AG20443 (cell line): ENCODE data around the gene GTPBP8.
A peak's percentile ranks its signal among the peaks of the same experiment; 100 is the strongest.

Source experiments
- DNase-seq: peaks from one replicate; pipeline ENCODE4 v3.0.0; 2012; ENCODE audit warnings: low spot score, mixed read lengths

Gene GTPBP8

GRCh38 chr3:112990672-112991602 lies at the start of gene GTPBP8:
Gene GTPBP8, plus strand, starts transcription at chr3:112990984. Its CDS starts 16 bp downstream, at chr3:112991000.
- DNase-seq = peak; percentile 96

DNA sequence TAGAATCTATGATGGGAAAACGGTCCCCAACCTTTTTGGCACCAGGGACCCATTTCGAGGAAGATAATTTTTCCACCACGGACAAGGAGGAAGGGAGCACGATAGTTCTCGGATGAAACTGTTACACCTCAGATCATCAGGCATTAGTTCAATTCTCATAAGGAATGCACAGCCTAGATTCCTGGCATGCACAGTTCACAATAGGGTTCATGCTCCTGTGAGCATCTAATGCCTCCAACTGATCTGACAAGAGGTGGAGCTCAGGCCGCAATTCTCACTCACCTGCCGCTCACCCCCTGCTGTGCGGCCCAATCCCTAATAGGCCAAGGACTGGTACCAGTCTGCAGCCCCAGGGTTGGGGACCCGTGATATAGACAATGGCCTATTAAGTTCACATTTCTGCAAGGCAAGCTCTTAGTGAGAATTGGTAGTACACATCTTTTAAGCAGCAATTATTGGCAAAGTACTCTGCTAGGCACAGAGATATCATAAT lies 42.4 kb upstream of the GTPBP8 start:
- DNase-seq = no peak

DNA sequence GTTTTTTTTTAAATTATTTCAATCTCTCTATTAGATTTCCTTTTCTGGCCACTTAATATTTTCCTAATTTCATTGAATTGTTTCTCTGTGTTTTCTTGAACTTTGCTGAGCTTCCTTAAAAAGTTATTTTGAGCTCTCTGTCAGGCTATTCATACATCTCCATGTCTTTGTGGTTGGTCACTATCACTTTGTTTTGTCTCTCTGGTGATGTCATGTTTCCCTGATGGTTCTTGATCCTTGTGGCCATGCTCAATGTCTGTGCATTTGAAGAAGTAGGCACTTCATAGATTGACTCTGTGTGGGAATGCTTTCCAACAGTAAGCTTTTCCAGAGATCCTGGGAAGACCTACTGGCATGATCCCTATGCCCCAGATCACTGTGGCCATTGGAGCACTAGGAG lies 34.4 kb upstream of the GTPBP8 start:
- DNase-seq = no peak

GRCh38 chr3:112958811-112959560 lies 31.8 kb upstream of the GTPBP8 start:
- no peak for DNase-seq

GRCh38 chr3:112963683-112964082 lies 27.1 kb upstream of the GTPBP8 start:
- DNase-seq = no peak

DNA sequence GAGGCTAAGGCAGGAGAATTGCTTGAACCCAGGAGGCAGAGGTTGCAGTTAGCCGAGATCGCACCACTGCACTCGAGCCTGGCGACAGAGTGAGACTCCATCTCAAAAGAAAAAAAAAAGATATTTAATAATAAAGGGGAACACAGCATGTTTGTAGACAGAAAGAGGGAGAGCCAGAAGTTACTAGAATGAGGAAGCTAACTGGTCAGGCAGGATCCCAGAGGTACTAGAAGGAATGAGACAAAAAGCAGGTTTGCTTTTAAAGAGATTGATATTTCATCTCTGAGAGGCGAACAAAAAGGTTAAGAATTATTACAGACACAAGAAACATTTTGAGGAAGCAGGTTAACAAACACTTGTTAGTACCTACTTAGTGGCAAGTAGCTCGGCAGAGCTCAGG lies 25.1 kb upstream of the GTPBP8 start:
- DNase-seq = no peak

DNA sequence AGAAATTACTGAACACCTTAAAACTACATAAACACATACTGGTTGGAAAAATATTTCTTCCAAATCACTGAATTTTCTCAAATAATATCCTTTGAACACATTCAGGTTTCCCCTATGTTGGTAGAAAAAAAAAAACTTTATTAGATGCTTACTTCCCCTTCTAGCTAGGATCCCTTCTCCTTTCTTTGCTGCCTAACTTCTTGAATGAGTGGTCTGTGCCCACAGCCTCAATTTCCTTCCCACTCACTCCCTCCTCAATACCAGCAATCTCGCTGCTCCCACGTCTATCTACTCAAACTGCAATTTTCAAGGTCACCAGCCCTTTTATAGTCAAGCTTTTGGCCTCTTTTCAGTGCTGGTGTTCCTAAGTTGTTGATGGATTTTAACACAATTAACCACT lies 24.2 kb upstream of the GTPBP8 start:
- no peak for DNase-seq

GRCh38 chr3:112967425-112967824 lies 23.4 kb upstream of the GTPBP8 start:
- no peak for DNase-seq

DNA sequence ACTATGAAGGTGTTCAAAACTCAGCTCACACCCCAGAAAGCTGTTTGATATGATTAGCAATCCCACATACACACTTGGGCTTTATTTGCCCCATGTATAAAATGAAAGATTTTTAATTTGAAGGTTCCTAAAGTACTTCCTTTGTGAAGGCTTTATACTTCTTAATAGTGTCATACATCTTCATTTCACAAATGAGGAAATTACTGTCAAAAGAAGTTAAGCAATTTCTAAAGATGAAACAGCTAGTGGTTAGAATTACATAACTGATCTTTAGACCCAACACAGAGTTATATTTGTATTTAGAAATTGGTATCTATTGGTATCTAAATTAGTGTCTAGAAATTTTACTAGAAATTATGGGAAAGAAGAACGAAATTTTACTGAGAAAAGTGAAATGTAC lies 23.0 kb upstream of the GTPBP8 start:
- no peak for DNase-seq

GRCh38 chr3:112972158-112972557 lies 18.6 kb upstream of the GTPBP8 start:
- no peak for DNase-seq

DNA sequence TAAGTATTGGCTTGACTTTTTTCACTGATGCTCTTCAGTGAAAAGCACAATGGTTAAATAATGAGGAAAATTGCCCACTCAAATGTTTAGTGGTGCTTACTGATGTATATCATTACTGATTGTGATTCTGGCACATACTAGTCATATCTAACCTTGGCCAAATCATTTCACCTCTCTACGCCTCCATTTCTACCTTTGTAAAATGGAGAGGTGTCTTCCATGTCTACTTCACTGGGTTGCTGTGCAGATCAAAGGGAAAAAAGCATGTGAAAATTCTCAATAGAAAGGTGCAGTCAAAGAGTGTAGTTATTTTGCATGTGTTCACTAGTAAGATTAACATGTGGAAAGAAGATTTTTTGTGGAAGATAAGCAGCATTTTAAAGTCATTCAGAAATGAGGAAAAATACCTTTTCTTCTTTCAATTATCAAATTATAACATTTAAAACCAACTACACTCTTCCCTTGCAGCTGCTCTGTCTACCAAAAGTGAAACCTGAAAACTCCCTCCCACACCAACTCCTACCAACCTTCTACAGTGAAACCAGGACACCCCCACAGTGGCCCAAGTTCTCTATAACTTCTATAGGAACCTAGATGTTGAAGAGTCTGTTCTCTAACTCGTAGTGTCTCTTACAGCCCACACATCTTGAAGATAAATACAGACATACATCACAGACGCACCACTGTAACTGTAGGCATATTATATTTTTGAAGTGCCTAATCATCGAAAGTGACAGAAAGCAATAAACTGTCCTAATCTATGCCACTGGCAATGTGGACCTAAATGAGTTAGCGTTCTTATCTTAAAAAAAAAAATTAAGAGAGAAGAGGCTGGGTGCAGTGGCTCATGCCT lies 17.2 kb upstream of the GTPBP8 start:
- DNase-seq = no peak

DNA sequence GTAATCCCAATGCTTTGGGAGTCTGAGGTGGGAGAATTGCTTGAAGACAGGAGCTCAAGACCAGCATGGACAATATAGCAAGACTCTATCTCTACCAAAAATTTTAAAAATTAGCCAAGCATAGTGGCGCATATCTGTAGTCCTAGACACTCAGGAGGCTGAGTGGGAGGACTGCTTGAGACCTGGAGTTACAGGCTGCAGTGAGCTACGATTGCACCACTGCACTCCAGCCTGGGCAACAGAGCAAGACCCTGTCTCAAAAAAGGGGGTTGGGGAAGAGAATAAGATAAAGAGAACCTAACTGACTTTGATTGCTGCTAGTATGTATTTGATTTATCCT lies 16.6 kb upstream of the GTPBP8 start:
- no peak for DNase-seq

GRCh38 chr3:112974894-112975293 lies 15.9 kb upstream of the GTPBP8 start, which contains the start of gene CD200R1:
Gene CD200R1, minus strand, starts transcription at chr3:112975103. Its CDS starts 246 bp downstream, at chr3:112974857.
- DNase-seq = no peak

GRCh38 chr3:112976001-112976400 lies 14.8 kb upstream of the GTPBP8 start:
- DNase-seq = no peak

GRCh38 chr3:112976953-112977352 lies 13.8 kb upstream of the GTPBP8 start:
- DNase-seq = no peak

- DNase-seq = peak; percentile 19
These were observed 11.4 kb upstream of the GTPBP8 start for GRCh38 chr3:112979244-112979832.

DNA sequence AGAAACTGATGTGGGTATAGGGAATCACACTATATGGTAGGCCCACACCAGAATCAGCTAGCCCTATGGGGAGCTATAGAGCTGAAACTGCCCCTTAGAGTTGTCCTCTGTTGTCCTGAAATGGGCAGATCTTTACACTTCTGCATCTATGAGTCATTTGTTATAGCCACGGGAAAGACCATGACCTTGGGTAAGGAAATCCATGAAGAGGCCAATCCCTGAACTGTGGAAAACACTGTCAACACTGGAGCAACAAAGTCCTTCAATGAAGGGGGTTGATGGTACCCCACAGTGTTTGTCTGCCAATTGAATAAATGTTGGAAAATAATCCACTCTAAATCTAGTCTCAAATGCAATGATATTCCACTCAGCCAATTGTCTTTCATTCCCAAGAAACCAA lies 10.7 kb upstream of the GTPBP8 start:
- DNase-seq = no peak

DNA sequence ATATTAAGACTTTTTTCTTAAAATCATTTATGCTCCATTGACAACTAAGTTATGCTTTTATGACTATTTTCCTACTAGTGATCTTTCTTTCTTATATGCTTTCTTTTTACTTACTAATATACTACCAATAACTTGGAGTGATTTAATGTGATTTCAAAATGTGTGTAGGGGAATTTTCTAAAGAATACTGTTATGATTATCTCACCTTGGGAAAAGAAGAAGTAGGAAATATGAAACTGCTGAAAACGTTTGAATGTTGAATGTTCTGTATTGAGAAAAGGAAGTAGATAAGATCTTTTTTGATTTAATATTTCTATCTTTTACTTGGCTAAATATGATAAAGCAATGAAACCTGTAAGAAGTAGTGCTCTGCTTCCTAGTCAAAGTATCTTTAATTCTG lies 8.1 kb upstream of the GTPBP8 start:
- no peak for DNase-seq

DNA sequence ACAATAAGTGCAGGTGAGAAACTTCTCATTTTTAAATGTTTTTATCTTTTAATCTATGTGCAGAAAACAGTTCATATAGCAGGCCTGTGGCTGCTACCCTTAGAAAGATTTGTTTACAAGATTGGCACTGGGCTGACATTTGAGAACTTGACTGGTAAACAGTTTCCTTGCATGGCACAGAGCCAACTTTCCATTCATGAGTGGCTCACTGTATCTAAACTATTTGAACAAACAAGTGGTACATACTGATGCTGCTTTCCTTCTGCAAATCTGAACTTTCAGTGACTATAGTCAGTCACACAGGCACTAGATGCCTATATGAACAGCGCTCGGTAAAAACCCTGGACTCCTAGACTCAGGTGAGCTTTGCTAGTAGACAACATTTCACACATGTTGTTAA lies 6.3 kb upstream of the GTPBP8 start:
- DNase-seq = no peak

- no peak for DNase-seq
These were observed 3.0 kb upstream of the GTPBP8 start for GRCh38 chr3:112987710-112988334.

DNA sequence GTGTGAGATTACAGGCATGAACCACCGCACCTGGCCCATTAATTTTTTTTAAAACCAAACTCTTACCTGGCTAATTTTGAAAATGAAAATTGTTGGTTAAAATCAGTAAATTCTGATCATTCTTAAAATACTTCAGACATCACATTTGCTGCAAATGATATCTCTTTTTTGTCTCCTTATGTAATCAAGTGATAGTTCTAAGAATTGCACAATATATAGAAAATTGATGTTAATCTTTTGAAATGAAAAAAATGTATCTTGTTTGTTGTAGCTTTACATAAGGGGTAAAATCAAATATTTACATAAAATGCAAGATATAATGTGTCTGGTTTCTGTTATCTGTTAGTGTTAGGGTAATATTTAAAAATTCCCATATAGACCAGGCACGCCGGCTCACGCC lies 5.0 kb downstream of the GTPBP8 start:
- DNase-seq = no peak
